Measurements from ENCODE around the gene ELAC1. TPM values are rescaled to one million over a fixed set of nuclear protein-coding genes. Genes with fewer than 3 reads are reported as not detected.

Gene ELAC1
- total RNA-seq, 2 experiments from 2014 or later, result 1.5 to 4.2 TPM

DNA sequence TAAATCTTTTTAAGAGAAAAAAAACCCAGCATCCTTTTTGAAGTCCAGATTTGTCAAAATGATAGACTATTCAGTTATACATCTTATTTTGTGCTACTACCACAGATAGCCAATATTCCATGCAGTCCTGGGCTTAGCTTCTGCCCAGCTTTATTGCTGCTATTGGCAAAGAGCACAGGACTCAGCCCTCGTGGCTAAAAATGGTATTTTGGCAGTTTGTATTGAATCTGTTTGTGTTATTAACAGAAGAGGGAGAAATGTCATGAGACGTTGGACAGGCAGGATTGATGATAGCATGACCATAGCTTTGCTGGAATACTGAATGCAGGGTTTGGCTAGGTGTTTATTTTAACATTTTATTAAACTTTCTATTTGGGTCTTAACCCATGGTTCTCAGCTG is 19.4 kb downstream of the ELAC1 start:
- no TSS peak for BruUV-seq (replicated peaks)
- CTCF ChIA-PET (ENCODE audit: unreplicated experiment), result no interaction called here
- H4K20me1 ChIP-seq (ENCODE audit: insufficient read depth, low read length), result no peaks in the 10 kb centered on the region
- no peak overlapping the region for H3K4me3 ChIP-seq (ENCODE audit: low read depth, low read length, poor library complexity, severe bottlenecking)
- no peak overlapping the region for H3K27ac ChIP-seq (ENCODE audit: low read depth, low read length, poor library complexity, severe bottlenecking)
- intact Hi-C loops (cut with micrococcal nuclease; ENCODE audit: unreplicated experiment), result no loop called here
- H3K9me3 ChIP-seq (ENCODE audit: low read length), result no peaks in the 10 kb centered on the region
- H3K4me1 ChIP-seq (ENCODE audit: insufficient read depth, low read length, poor library complexity, severe bottlenecking), result no peaks in the 10 kb centered on the region
- no peak overlapping the region for H2AFZ ChIP-seq (ENCODE audit: low read length)
- no peaks in the 10 kb centered on the region for H3K9me2 ChIP-seq (ENCODE audit: insufficient read depth, low read length)
- no peaks in the 10 kb centered on the region; the same call in 1 of the 2 replicates for H3K36me3 ChIP-seq (ENCODE audit: insufficient read depth, low read length)
- POLR2A ChIA-PET, result no interaction called here
- no peak for DNase-seq (ENCODE audit: low spot score)
- no peaks in the 10 kb centered on the region for H3K79me2 ChIP-seq (ENCODE audit: insufficient read depth, low read depth, low read length)
- TF ChIP-seq EZH2phosphoT487 (IDR thresholded peaks at IDR 0.05; ENCODE audit: borderline replicate concordance, low read depth, low read length) (no peak), CTCF (conservative IDR thresholded peaks at IDR 0.05; ENCODE audit: low read length) (no peak)
- H3K4me2 ChIP-seq (ENCODE audit: low read length), result no peak overlapping the region

GRCh38 chr18:50989711-50990110 is 21.9 kb downstream of the ELAC1 start:
- Histone ChIP-seq H3K4me1 (ENCODE audit: insufficient read depth, low read length, poor library complexity, severe bottlenecking) (no peaks in the 10 kb centered on the region), H3K4me3 (ENCODE audit: low read depth, low read length, poor library complexity, severe bottlenecking) (no peak overlapping the region), H3K79me2 (ENCODE audit: insufficient read depth, low read depth, low read length) (no peaks in the 10 kb centered on the region), H3K9me3 (ENCODE audit: low read length) (no peaks in the 10 kb centered on the region), H4K20me1 (ENCODE audit: insufficient read depth, low read length) (no peaks in the 10 kb centered on the region), H3K27ac (ENCODE audit: low read depth, low read length, poor library complexity, severe bottlenecking) (no peak overlapping the region), H3K36me3 (ENCODE audit: insufficient read depth, low read length) (no peaks in the 10 kb centered on the region; the same call in 1 of the 2 replicates), H3K9me2 (ENCODE audit: insufficient read depth, low read length) (no peaks in the 10 kb centered on the region), H3K4me2 (ENCODE audit: low read length) (no peak overlapping the region), H2AFZ (ENCODE audit: low read length) (no peak overlapping the region)
- CTCF ChIA-PET (ENCODE audit: unreplicated experiment), result no interaction called here
- no peak for TF ChIP-seq CTCF (conservative IDR thresholded peaks at IDR 0.05; ENCODE audit: low read length)
- TF ChIP-seq EZH2phosphoT487 (IDR thresholded peaks at IDR 0.05; ENCODE audit: borderline replicate concordance, low read depth, low read length), result no peak
- DNase-seq (ENCODE audit: low spot score), result no peak
- intact Hi-C loops (cut with micrococcal nuclease; ENCODE audit: unreplicated experiment), result no loop called here
- POLR2A ChIA-PET, result no interaction called here
- BruUV-seq (replicated peaks), result no TSS peak

DNA sequence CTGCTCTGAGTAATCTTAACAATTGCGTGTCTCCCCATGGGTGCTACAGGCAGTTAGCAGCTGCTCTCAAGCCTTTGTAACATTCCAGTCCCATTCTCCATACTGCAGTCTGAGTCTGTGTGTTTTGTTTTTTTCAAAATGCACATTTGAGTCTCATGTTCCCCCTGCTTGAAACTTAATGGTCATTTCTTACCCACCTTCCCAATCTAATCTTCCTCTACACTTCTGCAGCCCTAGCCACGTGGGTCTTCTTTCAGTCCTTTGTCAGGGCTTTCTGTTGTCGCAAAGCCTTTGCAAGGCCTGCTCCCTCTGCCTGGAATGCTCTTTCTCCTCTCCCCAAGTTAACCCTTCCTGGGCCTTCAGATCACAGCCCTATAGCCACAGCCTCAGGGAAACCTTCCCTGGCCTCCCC is 24.5 kb downstream of the ELAC1 start:
- Histone ChIP-seq H2AFZ (ENCODE audit: low read length) (no peak overlapping the region), H3K4me2 (ENCODE audit: low read length) (no peak overlapping the region), H3K79me2 (ENCODE audit: insufficient read depth, low read depth, low read length) (no peaks in the 10 kb centered on the region), H3K9me2 (ENCODE audit: insufficient read depth, low read length) (no peaks in the 10 kb centered on the region), H3K4me3 (ENCODE audit: low read depth, low read length, poor library complexity, severe bottlenecking) (no peak overlapping the region), H3K27ac (ENCODE audit: low read depth, low read length, poor library complexity, severe bottlenecking) (no peak overlapping the region), H3K36me3 (ENCODE audit: insufficient read depth, low read length) (no peaks in the 10 kb centered on the region), H3K4me1 (ENCODE audit: insufficient read depth, low read length, poor library complexity, severe bottlenecking) (no peaks in the 10 kb centered on the region), H4K20me1 (ENCODE audit: insufficient read depth, low read length) (no peaks in the 10 kb centered on the region), H3K9me3 (ENCODE audit: low read length) (no peaks in the 10 kb centered on the region)
- CTCF ChIA-PET (ENCODE audit: unreplicated experiment), result no interaction called here
- DNase-seq (ENCODE audit: low spot score), result no peak
- no TSS peak for BruUV-seq (replicated peaks)
- POLR2A ChIA-PET, result no interaction called here
- intact Hi-C loops (cut with micrococcal nuclease; ENCODE audit: unreplicated experiment), result no loop called here
- no peak for TF ChIP-seq EZH2phosphoT487 (IDR thresholded peaks at IDR 0.05; ENCODE audit: borderline replicate concordance, low read depth, low read length)
- no peak for TF ChIP-seq CTCF (conservative IDR thresholded peaks at IDR 0.05; ENCODE audit: low read length)
